ENCODE results near the gene PLK5.
"Not testable (repeated sequence)": the region's sequence is repeated elsewhere in the genome, so short reads cannot be mapped to it uniquely, and the experiment has no call there.

PLK5 gene

DNA sequence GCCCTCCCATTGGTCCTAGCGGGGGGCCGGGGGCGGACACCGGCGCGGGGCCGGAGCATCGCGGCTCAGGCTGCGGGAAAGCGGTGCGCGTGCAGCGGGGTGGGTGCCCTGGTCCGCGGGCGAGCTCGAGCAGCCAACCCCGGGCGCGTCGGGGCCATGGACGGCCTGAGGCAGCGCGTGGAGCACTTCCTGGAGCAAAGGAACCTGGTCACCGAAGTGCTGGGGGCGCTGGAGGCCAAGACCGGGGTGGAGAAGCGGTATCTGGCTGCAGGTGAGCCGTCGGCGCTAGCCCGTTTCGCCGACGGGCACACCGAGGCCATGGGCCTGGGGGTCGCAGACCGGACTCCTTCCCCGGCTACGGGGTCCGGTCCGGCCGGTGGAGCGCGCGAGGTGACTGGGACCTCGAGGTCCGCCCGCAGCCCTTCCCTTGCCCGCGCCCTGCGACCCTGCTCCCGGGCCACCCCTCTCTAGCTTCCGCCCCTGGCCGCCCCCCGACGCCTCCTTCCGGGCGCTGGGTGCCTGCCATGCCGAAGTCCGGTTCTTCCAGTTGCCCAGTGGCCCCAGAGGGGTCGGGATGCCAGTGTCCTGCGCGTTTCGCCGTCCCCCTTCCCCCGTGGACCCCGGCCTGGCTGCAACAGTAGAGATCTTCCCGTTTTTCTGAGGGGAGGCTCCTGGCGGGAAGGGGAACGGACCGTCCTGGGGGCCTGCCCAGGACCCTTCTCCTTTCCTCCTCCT lies 32.6 kb upstream of the PLK5 start, which contains the start of gene REEP6:
Gene REEP6 (plus strand): TSS at position 68 of the 735 bp plus-strand sequence. CDS start 89 bp downstream, at position 157.
- no peak for DNase-seq (ENCODE audit: low read depth)

DNA sequence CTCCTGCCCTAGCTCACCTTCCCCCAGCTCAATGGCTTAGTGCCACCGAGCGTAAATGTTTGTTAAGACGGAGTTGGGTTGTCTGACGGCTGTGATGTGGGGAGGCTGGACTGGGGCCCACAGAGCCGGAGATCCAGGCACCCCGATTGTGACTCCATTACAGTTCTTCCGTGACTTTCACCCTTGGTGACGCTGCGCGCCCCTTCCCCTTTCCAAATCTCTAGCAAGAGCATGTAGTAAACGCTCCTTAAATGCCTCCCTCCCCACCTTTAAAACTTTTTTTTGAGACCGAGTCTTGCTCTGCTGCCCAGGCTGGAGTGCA lies 32.1 kb upstream of the PLK5 start:
- no peak for DNase-seq (ENCODE audit: low read depth)

DNA sequence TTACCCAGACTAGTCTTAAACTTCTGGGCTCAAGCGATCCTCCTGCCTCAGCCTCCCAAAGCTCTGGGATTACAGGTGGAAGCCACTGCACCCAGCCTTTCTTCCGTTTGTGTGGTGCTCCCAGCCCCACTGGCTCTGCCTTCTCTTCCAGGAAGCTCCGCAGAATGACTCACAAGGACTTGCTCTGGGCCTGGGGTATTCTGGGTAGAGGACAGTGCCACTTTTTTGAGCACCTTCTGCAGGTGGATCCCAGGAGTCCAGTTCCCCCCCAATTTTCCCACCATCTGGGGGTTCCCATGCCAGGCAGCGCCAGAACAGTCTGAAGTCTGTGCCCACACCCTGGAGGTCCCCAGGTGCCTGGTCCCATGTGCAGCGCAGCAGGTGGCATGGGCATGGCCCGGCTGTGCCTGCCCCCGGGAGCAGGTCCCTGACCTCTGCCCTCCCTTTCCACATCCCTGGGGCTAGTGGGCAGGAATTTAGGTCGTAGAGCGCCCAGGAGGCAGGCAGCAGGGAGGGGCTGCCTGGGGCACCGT lies 31.3 kb upstream of the PLK5 start:
- DNase-seq (ENCODE audit: low read depth), result no peak

DNA sequence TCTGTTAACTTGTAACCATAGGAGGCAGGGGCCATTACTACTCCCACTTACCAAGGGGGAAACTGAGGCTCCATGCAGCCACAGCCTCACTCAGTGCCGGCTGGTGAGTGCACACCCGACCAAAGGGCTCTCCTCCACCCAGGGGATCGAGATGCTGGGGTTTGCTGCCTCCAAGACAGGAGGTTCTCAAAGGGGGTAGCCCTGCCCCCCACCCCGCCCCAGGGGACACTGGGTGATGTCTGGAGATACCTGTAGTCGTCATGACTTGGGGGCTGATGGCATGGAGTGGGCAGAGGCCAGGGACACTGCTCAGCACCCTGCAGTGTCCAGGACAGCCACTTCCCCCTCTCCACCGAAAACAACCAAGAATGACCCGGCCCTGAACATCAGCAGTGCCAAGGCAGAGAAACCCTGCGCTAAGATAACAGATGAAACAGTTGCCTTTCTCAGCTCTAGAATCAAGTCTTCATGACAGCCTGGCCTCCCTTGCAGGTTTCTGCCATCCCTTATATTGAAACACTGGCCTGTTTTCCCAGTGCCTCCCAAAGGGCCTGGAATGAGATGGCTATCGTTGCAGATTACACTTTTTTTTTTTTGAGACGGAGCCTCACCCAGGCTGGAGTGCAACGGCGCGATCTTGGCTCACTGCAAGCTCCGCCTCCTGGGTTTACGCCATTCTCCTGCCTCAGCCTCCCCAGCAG lies 29.6 kb upstream of the PLK5 start:
- DNase-seq (ENCODE audit: low read depth), result no peak

DNA sequence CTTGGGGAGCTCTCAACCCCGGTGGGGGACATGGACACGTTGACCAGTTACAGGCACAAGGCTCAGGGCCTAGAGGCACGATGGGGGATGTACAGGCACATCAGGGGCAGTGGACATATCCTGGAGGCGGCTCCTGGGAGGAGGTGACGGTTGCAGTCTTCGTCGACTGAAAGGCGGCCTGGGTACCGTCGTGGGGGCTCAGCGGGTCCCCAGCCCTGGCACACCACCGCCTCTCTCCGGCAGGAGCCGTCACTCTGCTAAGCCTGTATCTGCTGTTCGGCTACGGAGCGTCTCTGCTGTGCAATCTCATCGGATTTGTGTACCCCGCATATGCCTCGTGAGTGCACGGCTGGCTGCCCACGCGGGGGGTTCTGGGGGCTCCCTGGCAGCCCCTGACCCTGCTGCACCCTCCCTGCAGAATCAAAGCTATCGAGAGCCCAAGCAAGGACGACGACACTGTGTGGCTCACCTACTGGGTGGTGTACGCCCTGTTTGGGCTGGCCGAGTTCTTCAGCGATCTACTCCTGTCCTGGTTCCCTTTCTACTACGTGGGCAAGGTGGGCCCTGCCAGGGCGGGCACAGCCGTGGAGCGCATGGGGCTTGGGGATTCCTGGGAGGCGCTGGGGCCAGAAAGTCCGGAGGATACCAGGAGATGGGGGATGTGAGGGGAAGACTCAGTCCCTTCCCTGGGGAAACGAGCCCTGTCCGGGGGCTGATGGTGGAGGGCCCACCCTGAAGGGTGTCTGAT lies 28.7 kb upstream of the PLK5 start:
- no peak for DNase-seq (ENCODE audit: low read depth)

DNA sequence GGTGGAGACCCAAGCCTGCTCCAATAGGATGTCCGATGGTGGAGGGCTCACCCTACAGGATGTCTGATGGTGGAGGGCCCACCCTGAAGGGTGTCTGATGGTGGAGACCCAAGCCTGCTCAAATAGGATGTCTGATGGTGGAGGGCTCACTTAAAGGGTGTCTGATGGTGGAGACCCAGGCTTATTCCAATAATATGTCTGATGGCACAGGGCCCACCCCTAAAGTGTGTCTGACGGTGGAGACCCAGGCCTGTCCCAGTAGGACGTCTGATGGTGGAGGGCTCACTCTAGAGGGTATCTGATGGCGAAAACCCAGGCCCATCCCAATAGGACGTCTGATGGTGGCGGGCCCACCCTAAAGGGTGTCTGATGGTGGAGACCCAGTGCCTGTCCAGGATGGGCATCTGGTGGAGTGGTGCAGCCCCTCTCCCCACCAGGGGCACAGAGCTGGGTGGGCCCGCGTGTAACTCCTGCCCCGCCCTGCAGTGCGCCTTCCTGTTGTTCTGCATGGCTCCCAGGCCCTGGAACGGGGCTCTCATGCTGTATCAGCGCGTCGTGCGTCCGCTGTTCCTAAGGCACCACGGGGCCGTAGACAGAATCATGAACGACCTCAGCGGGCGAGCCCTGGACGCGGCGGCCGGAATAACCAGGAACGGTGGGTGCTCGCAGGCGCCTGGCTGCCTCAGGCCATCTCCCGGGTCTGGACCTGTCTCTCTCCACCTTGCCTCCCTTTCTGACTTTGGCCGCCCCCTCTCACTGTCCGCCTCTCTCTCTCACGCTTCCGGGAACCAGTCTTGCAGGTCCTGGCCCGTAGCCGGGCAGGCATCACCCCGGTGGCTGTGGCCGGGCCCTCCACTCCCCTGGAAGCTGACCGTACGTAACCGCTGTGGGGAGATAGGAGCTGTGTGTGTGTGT lies 27.8 kb upstream of the PLK5 start:
- no peak for DNase-seq (ENCODE audit: low read depth)

DNA sequence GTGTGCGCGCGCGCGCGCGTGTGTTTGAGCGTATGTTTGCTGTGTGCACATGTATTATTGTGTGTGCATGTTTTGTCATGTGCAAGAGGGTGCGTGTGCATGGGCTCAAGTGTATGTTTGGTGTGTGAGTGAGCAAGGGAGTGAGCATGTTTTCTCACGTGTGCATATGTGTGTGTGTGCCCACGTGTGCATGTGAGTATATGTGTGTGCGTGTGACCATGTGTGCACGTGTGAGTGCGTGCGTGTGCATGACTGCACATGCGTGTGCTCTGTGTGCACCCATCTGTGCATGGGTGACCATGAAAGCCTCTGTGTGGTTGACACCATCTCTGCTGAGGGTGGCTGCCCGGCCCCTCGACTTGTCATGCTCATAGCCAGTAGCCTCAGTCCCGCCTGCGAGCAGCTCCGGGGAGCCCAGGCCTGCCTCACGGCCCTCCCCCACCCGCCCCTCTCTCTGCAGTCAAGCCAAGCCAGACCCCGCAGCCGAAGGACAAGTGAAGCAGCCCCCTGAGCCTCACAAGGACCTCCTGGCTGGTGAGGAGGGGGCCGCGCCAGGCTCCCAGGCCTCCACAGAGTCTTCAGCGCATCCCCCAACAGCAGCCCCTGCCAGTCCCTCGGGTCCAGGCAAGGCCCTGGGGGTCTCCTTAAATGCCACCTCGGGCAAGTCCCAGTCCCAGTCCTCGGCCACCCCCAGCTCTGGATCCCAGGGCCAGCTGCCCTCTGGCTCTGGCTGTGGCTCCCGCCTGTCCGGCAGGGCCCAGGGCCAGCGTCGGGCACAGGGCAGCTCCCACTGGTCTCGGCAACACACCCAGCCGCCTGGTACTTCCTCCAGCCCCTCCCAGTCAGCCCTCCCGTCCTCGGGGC lies 26.9 kb upstream of the PLK5 start:
- DNase-seq (ENCODE audit: low read depth), result no peak

DNA sequence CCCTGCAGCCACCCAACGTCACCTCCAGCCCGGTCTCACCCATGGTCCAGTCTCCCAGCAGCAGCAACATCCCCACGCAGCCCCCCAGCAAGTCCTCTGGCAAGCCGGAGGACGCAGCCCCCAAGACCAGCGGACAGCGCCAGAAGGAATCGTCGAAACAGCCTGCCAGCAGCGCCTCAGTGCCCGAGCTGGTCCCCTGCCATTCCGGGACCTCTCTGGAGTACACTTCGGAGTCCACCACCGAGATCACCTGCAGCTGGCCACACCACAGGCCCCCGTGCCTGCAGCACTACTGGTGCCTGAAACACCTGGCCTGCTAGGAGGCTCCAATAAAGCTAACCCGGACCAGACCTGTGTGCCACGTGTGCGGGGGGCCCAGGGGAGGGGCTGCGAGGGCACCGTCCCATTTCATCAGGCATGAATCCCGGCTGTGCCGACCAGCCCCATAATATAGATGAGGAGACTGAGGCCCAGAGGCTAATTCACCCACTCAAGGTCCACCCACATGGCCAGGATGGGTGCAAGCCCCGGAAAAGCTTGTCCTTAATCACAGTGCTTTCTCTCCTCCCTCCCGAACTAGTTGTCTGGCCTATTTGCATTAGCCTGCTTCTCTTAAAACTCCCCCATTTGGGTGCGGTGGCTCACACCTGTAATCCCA lies 26.2 kb upstream of the PLK5 start:
- DNase-seq (ENCODE audit: low read depth), result no peak

DNA sequence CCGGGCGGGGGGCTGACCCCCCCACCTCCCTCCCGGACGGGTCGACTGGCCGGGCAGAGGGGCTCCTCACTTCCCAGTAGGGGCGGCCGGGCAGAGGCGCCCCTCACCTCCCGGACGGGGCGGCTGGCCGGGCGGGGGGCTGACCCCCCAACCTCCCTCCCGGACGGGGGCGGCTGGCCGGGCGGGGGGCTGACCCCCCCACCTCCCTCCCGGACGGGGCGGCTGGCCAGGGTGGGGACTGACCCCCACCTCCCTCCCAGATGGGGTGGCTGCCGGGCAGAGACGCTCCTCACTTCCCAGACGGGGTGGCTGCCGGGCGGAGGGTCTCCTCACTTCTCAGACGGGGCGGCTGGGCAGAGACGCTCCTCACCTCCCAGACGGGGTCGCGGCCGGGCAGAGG lies 24.6 kb upstream of the PLK5 start:
- DNase-seq (ENCODE audit: low read depth), result not testable (repeated sequence)

DNA sequence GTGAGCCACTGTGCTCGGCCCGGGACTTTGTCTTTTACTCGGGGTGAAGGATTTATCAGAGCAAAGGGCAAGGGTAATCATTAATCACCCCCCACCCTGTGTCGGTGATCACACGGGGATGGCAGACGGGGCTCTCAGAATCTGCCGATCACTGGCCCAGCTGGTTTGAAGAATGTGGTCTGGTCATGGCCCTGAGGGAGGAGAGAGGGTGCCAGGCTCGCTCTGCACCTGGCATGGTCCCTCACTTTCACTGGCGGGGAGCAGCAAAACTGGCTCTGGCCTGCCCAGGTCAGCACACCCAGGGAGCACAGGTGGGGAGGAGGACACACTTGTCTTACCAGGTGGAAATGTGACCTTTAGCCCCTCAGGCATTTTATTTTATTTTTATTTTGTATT lies 22.7 kb upstream of the PLK5 start:
- DNase-seq (ENCODE audit: low read depth), result no peak

DNA sequence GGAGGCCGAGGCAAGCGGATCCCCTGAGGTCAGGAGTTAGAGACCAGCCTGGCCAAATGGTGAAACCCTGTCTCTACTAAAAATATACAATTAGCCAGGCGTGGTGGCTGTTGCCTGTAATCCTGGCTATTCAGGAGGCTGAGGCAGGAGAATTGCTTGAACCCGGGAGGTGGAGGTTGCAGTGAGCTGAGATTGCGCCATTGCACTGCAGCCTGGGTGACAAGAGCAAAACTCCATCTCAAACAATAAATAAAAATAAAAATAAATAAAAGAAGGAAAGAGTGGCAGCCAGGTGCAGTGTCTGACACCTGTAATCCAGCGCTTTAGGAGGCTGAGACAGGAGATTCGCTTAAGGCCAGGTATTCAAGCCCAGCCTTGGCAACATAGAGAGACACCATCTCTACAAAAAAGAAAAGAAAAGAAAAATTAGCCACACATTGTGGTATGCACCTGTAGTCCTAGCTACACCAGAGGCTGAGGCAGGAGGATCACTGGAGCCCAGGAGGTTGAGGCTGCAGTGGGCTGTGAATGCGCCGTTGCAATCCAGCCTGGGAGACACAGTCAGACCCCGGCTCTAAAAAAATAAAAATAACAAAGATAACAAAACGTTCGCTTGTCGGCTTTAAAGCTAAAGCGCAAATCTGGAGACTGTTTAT lies 21.3 kb upstream of the PLK5 start:
- DNase-seq (ENCODE audit: low read depth), result no peak

DNA sequence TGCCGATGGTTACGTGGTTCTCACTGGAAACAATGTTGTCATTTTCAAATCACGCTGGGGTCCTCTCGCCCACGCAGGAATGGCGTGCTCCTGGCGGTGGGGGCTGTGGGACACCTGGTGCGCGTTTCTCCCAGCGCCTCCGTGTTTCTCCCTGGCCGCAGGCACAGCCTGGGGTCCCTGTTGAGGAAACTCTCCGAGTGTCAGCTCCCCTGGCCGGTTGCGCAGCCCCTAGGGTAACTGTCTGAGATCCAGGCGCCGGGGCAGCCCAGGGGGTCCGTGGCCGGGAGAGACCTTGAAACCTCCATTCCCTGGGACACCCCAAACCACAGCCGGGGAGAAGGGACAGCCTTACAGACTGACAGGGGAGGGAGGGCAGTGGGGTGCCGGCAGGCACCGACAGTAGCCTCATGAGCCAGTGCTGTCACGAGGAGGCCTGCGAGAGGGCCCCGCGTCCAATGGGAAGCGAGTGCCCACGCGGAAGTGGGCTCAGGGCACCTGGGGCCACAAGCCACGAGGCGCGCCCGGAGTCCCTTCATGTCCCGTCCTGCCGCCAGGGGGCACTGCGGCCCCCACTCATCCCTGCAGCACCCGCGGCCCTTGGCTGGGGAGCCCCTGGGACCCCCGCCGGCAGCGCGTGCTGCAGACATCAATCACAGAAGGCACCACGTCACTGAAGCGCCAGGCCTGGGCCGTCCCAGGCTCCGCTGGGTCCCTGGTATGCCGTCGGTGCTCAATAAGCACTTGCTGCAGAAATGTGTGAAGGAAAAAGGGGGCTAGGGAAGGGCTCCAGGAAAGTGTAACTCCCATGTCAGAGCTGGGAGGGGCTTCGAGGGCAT lies 20.6 kb upstream of the PLK5 start:
- no peak for DNase-seq (ENCODE audit: low read depth)

DNA sequence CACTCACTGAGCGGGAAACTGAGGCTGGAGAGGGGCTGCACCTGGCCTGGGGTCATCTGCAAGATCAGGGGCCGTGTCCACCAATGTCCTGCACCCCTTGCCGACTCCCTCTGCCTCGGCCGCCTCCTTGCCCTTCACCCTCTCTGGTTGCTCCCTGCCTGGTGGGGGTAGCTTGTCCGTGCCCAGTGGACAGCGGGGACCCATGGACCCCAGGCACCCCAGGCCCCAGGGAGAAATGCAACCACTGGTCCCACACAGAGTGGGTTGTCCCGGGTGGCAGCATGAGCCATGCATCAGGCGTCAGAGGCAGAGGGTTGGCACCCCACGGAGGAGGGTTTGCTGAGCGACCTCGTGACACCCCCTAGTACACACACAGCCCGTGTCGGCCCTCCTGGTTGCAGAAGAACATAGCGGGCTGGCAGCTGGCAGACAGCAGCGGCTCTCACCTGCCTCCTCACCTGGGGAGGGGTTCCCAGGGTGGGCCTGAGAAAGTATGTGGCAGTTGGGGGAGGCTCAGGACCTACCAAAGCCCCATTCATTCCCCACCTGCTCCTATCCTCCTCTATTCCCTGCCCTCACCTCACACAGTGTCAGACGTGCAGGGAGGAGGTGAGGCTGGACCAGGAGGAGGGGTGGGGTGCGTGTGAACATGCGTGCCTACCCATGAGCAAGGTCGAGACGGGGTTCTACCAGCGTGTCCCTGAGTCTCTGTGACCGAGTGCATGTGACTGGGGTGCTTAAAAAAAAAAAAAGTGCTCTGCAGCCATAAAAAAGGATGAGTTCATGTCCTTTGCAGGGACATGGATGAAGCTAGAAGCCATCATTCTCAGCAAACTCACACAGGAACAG lies 19.7 kb upstream of the PLK5 start:
- DNase-seq (ENCODE audit: low read depth), result no peak

DNA sequence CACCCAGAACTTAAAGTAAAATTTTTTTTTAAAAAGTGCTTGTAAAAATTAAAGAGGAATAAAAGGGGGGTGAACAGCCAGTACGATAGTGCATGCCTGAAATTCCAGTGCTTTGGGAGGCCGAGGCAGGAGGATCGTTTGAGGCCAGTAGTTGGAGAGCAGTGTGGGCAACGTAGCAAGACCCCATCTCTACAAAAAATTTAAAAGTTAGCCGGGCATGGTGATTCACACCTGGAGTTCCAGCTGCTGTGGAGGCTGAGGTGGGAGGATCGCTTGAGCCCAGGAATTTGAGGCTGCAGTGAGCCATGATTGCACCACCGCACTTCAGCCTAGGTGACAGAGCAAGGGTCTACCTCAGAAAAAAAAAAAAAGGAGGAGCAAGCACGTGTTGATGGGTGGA lies 18.9 kb upstream of the PLK5 start:
- no peak for DNase-seq (ENCODE audit: low read depth)

DNA sequence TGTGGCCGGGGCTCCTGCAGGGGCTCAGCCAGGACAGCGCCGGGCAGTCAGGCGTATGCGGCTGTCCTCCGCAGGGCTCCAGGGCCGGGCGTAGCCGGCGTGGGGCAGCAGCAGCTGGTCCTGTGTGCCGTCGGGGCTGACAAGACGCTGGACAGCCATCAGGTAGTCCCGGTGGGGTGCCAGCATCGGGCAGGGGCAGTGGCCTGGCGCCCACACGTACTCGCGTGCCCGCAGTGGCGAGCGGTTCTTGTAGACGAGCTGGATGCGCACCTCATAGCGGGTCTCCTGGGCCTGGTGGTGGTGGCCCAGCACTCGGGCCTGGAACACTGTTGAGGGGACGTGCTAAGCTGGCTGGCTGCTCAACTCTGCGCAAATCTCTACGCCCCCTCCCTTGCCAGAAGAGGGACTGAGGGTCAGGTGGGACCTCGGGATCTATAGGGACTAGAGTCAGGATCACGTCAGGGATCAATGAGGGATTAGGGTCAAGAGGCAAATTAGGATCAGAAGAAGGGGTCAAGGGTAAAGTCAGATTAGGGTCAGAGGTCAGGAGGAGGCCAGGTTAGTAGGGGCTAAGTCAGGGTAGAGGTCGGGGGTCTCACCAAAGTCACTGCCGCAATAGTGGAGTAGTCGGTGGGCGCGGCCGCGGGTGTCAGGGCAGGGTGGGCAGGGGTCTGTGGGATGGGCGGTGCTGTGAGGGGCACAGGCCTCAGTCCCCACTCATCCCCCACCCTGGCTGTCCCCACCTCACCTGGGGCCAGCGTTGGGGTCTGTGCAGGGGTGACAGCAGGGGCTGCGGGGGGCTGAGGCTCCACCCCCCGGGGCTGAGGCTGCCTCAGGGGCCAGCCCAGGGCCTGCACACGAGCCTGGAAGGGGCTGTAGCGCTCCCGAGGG lies 17.6 kb upstream of the PLK5 start:
- no peak for DNase-seq (ENCODE audit: low read depth)

DNA sequence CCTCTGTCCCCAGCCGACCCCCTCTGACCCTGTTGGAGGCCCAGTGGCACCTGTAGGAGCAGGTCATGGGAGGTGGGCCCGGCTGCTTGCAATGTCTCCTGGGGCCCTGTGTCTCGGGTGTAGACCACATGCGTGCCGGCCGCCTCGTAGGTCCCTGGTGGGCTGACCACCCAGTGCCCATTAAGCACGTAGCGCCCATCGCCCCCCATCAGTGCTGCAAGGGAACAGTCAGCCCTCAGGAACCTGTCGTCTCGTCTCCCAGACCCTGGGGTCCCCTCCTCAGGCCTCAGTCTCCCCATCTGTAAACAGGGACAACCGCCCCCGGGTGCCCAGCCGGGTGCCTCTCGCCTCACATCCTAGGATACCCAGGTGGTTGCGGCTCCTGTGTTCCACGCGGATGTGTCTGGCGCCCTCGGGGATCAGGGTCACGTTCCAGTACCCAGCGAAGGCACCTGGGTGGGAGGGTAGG lies 16.7 kb upstream of the PLK5 start:
- DNase-seq (ENCODE audit: low read depth), result no peak
